Cardiac fibroblast (primary cell): ENCODE results near the gene NDC1.
"Not testable (repeated sequence)": the region's sequence is repeated elsewhere in the genome, so short reads cannot be mapped to it uniquely, and the experiment has no call there.

Experiments
- DNase-seq, 2 donors: peaks; one replicate each; pipeline versions ENCODE4 v3.0.0 to v3.0.0-alpha.2; 2010; ENCODE audit warnings: low read depth in 2 of 2
- H3K4me3 ChIP-seq, 2 donors: replicated peaks in 1 of 2; 1 replicate in 1 of 2; 2 replicates in 1 of 2; pipeline ENCODE4 v1.5.1; 2011; ENCODE audit warnings: low read depth in 2 of 2, low read length in 2 of 2, mild to moderate bottlenecking in 2 of 2, moderate library complexity in 1 of 2
- CTCF ChIP-seq: IDR thresholded peaks from one replicate; pipeline ENCODE4 v1.5.1; 2011; ENCODE audit warnings: low read depth, mild to moderate bottlenecking, low read length, inconsistent platforms

The NDC1 gene

GRCh38 chr1:53826367-53826766 lies 11.7 kb downstream of the NDC1 start:
- peak; percentile 46 for TF ChIP-seq CTCF
- no peak overlapping the region for H3K4me3 ChIP-seq
- DNase-seq = peak; percentile 25 to 52

DNA sequence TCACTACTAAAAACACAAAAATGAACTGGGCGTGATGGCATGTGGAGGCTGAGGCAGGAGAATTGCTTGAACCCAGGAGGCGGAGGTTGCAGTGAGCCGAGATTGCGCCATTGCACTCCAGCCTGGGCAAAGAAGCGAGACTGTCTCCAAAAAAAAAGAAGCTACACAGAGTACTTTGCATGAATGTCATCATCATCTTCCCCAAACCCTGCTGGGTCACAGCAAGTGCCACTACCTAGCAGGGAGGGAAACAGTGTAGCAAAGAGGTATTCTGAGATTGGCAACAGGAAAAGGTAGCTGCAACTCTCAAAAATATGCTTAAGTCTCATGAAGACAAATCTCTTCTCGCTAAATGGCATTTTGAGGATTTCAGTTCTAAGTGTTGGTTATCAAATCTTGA lies 12.8 kb downstream of the NDC1 start:
- TF ChIP-seq CTCF = no peak
- no peak for DNase-seq
- no peak overlapping the region for H3K4me3 ChIP-seq

DNA sequence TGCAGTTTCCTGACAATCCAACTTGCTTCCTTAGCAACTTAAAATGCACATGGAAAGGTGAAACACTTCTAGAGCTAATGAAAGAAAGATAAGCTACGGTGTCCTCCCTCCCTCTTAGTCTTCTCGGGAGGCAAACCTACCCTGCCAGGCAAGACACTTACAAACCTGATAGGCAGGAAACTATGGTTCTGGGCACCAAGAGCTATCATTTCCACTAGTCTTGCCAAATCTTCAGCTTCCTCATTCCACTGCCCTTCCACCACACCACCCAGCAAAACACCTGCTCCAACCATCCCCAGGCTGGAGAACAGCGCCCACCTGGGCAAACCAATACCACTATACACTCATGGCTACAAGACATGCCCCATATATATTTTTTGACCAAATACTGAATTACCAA lies 15.2 kb downstream of the NDC1 start:
- no peak for TF ChIP-seq CTCF
- DNase-seq = no peak
- no peak overlapping the region for H3K4me3 ChIP-seq

DNA sequence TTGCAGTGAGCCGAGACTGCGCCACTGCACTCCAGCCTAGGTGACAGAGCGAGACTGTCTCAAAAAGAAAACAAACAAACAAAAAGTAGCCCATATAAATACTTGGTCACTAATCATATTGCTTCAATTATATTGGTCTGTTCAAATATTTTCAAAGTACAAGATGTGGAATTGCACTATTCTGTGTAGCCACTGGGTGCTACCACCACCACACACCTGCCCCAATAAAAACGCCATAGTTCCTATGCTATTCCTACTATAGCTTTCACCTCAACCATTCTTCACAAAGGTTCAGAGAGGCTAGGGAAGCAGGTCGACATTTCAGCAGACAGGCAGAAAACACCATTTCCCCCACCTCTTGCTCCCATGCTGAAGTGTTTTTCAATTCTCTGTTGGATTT lies 16.7 kb downstream of the NDC1 start:
- DNase-seq = no peak
- no peak overlapping the region for H3K4me3 ChIP-seq
- no peak for TF ChIP-seq CTCF

DNA sequence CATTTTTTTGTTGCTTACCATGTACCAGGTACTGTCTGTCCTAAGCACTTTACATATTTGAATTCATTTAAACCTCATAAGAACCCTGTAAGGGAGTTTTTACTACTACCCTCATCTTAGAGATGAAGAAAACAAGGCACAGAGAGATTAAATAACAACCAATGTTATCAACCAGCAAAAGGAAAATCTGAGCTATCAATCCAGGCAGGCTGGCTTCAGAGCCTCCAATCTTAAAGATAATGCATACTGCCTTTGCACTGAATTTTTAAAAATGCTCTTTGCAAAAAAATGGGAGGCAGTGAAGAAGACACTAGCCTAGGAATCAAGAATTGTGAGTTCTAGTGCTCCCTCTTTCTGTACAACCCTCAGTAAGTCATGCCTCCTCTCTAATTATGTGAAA lies 18.7 kb downstream of the NDC1 start:
- DNase-seq = no peak
- H3K4me3 ChIP-seq = no peak overlapping the region
- TF ChIP-seq CTCF = no peak

DNA sequence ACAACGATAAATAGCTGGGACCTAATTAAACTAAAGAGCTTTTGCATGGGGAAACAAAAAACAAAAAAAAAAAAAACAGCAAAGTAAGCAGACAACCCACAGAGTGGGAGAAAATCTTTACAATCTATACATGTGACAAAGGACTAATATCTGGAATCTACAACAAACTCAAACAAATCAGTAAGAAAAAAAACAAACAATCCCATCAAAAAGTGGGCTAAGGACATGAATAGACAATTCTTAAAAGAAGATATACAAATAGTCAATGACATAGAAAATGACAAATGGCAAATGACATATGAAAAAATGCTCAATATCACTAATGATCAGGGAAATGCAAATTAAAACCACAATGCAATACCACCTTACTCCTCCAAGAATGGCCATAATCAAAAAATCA lies 21.5 kb downstream of the NDC1 start:
- DNase-seq, H3K4me3 ChIP-seq: not testable (repeated sequence)

DNA sequence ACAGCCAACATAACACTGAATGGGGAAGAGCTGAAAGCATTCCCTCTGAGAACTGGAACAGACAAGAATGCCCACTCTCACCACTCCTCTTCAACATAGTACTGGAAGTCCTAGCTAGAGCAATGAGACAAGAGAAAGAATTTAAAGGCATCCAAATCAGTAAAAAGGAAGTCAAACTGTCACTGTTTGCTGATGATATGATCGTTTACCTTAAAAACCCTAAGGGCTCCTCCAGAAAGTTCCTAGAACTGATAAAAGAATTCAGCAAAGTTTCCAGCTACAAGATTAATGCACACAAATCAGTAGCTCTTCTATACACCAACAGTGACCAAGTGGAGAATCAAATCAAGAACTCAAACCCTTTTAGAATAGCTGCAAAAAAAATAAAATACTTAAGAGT lies 22.6 kb downstream of the NDC1 start:
- not testable (repeated sequence) for H3K4me3 ChIP-seq, DNase-seq

GRCh38 chr1:53811414-53811851 lies 26.7 kb downstream of the NDC1 start:
- TF ChIP-seq CTCF = no peak
- no peak for DNase-seq
- H3K4me3 ChIP-seq = no peak overlapping the region
